CD8-positive, alpha-beta memory T cell (primary cell): ENCODE results near the gene GPR108. TPM values are rescaled to one million over a fixed set of nuclear protein-coding genes. Genes with fewer than 3 reads are reported as not detected.
"Not testable (repeated sequence)": the region's sequence is repeated elsewhere in the genome, so short reads cannot be mapped to it uniquely, and the experiment has no call there.

Experiments
- CTCF ChIA-PET: fragments of 350-600 bp; sonication (Branson Sonifier 250); formaldehyde crosslinking; loops from one replicate; lab custom pipeline; 2021; ENCODE audit warnings: antibody characterized with exemption; lab: Charles Lee
- POLR2A ChIA-PET: fragments of 350-600 bp; sonication (Branson Sonifier 250); formaldehyde crosslinking; loops from one replicate; lab custom pipeline; 2021; ENCODE audit warnings: antibody characterized with exemption; lab: Charles Lee
- DNase-seq, 5 donors: peaks; one replicate each; pipeline versions ENCODE4 v3.0.0 to v3.0.0-alpha.2; 2020 to 2022; ENCODE audit warnings: mixed read lengths in 1 of 5
- H3K27ac ChIP-seq: one replicate; pipeline ENCODE4 v1.7.0; 2013; ENCODE audit warnings: low read depth, mild to moderate bottlenecking, low read length, moderate library complexity
- H3K27me3 ChIP-seq: 2 replicates; pipeline ENCODE4 v1.7.0; 2013; ENCODE audit warnings: low read length, mild to moderate bottlenecking; ENCODE audit not compliant: insufficient read depth, poor library complexity, severe bottlenecking
- H3K36me3 ChIP-seq: 2 replicates; pipeline ENCODE4 v1.7.0; 2013; ENCODE audit warnings: mild to moderate bottlenecking, low read length, moderate library complexity; ENCODE audit not compliant: insufficient read depth
- H3K4me1 ChIP-seq: 2 replicates; pipeline ENCODE4 v1.7.0; 2013; ENCODE audit warnings: mild to moderate bottlenecking, low read length, moderate library complexity; ENCODE audit not compliant: insufficient read depth
- H3K4me3 ChIP-seq: 2 replicates; pipeline ENCODE4 v1.7.0; 2013; ENCODE audit warnings: mild to moderate bottlenecking, low read length
- H3K9me3 ChIP-seq: 2 replicates; pipeline ENCODE4 v1.7.0; 2013; ENCODE audit warnings: mild to moderate bottlenecking, low read length
- H3K27ac Mint-ChIP-seq, 8 donors: one replicate each; pipeline ENCODE4 v1.8.0; 2020 to 2021; ENCODE audit warnings: mixed read lengths in 8 of 8, mild to moderate bottlenecking in 6 of 8, inconsistent platforms in 3 of 8, moderate library complexity in 3 of 8
- H3K27me3 Mint-ChIP-seq, 2 donors: one replicate each; pipeline ENCODE4 v1.8.0; 2020 to 2021; ENCODE audit warnings: mixed read lengths in 2 of 2, mild to moderate bottlenecking in 1 of 2, moderate library complexity in 1 of 2
- H3K36me3 Mint-ChIP-seq, 3 donors: one replicate each; pipeline ENCODE4 v1.8.0; 2020 to 2021; ENCODE audit warnings: mixed read lengths in 3 of 3, inconsistent platforms in 1 of 3, mild to moderate bottlenecking in 1 of 3
- H3K4me1 Mint-ChIP-seq, 3 donors: one replicate each; pipeline ENCODE4 v1.8.0; 2020 to 2021; ENCODE audit warnings: mixed read lengths in 3 of 3, inconsistent platforms in 1 of 3, mild to moderate bottlenecking in 1 of 3
- H3K4me3 Mint-ChIP-seq, 7 donors: one replicate each; pipeline ENCODE4 v1.8.0; 2020 to 2021; ENCODE audit warnings: mixed read lengths in 7 of 7, mild to moderate bottlenecking in 6 of 7, moderate library complexity in 4 of 7, inconsistent platforms in 2 of 7
- H3K9me3 Mint-ChIP-seq, 5 donors: one replicate each; pipeline ENCODE4 v1.8.0; 2020 to 2022; ENCODE audit warnings: mixed read lengths in 5 of 5, mild to moderate bottlenecking in 3 of 5, moderate library complexity in 2 of 5, inconsistent platforms in 1 of 5
- polyA plus RNA-seq: library from polyadenylated mRNA; unstranded; fragments of 300-500 nt; fragmentation: Illumina TruSeq; gene quantifications from one replicate; pipeline ENCODE4 v1.2.3, GENCODE V29; 2021
- total RNA-seq, 2 experiments: library from RNA; stranded (reverse); gene quantifications; one replicate each; pipeline ENCODE4 v1.2.3, GENCODE V29; 2021

Gene GPR108
- total and polyA plus RNA-seq, 3 experiments from 2014 or later = 72.0 to 108 (median 74.0) TPM

DNA sequence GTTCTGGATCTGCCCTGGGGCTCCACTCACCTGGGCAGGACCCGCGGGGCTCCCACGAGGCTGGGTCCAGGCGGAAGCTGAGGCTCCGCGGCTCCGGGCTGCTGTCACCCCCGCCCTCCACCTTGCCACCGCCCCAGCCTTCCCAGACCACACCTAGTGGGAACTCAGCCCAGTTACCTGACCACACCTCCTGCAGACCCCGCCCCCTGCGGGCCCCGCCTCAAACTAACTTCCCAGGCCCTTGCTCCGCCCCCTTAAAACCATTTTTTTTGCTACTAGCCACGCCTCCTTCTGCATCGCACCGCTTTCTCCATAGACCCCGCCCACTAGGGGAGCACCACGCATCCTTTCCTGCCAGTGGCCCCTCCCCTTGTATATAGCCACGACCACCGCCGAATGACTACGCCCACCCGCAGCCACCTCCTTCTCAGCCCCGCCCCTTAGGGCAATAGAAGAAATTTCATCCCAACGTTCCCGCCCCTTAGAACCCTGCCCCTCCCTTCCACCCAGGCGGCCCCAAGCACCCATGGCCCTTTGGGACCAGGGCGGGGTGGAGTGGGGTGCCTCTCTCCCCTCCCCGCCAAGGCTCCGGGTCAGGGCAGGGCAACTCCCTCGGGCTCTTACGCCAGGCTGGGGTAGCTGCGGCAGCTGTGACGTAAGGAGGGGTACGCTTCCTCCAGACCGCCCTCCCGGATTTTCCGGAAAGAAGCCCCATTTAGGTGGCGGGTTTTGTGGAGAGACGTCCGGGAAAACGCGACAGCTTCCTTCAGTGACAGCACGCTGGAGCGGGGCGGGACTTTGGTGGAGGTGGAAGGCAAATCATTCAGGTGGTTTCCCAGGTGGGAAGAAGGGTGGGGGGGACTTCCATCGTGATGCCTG lies 30.2 kb upstream of the GPR108 start, which contains the start of gene SH2D3A:
SH2D3A (minus strand) TSS at position 79 of the 879 bp plus-strand sequence. CDS start 3,687 bp downstream, outside the sequence.
- H3K9me3 Mint-ChIP-seq = no peaks in the 10 kb centered on the region
- peak within 1 kb of the TSS; percentile 84 for H3K27ac ChIP-seq
- peak; percentile 89 to 97 (median 95) for DNase-seq
- H3K9me3 ChIP-seq = no peaks in the 10 kb centered on the region
- POLR2A ChIA-PET = interaction anchor here (1.3 kb wide), 2 partner anchors 33 kb away, joined by 3 read pairs; no protein-coding TSS in a partner anchor
- H3K27ac Mint-ChIP-seq = peak within 1 kb of the TSS; percentile 88 to 100 (median 98)
- H3K27me3 Mint-ChIP-seq = no peaks in the 10 kb centered on the region
- H3K4me3 ChIP-seq = peak within 1 kb of the TSS; percentile 74
- H3K4me3 Mint-ChIP-seq = peak within 1 kb of the TSS; percentile 87 to 95 (median 91)
- H3K36me3 Mint-ChIP-seq = peaks cover 0 to 20% (median 0%) of the 10 kb centered on the region in 3 donors
- H3K36me3 ChIP-seq = no peaks in the 10 kb centered on the region
- peaks cover 40 to 55% (median 47%) of the 10 kb centered on the region in 3 donors for H3K4me1 Mint-ChIP-seq
- H3K4me1 ChIP-seq = peaks cover 53% of the 10 kb centered on the region
- CTCF ChIA-PET = interaction anchor here (1.1 to 1.5 kb wide), 3 partner anchors 9 to 96 kb away, joined by 3 to 5 read pairs (median 4); no protein-coding TSS in a partner anchor
- no peaks in the 10 kb centered on the region for H3K27me3 ChIP-seq

DNA sequence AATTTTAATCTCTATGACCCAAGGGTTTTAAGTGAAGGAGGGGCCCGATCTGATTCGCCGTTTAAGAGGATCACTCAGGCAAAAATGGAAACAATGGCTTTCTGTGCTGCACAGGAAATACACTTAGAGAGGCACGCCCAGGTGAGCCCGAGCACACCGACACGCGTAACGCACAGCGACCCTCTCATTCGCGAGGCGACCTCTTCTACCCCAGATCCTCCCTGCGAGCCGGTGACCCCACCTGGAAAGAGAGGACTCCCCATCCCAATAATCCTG lies 29.6 kb upstream of the GPR108 start:
- no peaks in the 10 kb centered on the region for H3K9me3 Mint-ChIP-seq
- POLR2A ChIA-PET = interaction anchor here (1.3 kb wide), 1 partner anchor 34 kb away, joined by 3 read pairs; no protein-coding TSS in a partner anchor
- H3K27ac ChIP-seq = peak overlapping the region; percentile 84
- H3K27me3 Mint-ChIP-seq = no peaks in the 10 kb centered on the region
- CTCF ChIA-PET = interaction anchor here (1.1 kb wide), 1 partner anchor 10 kb away, joined by 3 read pairs; no protein-coding TSS in a partner anchor
- H3K27ac Mint-ChIP-seq = peak overlapping the region; percentile 88 to 100 (median 98)
- peaks cover 48% of the 10 kb centered on the region for H3K4me1 ChIP-seq
- no peaks in the 10 kb centered on the region for H3K27me3 ChIP-seq
- peak in 1 of 5 donors; percentile 53 for DNase-seq
- H3K4me1 Mint-ChIP-seq = peaks cover 35 to 50% (median 42%) of the 10 kb centered on the region in 3 donors
- H3K36me3 Mint-ChIP-seq = peaks cover 0 to 20% (median 0%) of the 10 kb centered on the region in 3 donors
- peak overlapping the region; percentile 87 to 95 (median 91) for H3K4me3 Mint-ChIP-seq
- H3K36me3 ChIP-seq = no peaks in the 10 kb centered on the region
- peak overlapping the region; percentile 74 for H3K4me3 ChIP-seq
- H3K9me3 ChIP-seq = no peaks in the 10 kb centered on the region

DNA sequence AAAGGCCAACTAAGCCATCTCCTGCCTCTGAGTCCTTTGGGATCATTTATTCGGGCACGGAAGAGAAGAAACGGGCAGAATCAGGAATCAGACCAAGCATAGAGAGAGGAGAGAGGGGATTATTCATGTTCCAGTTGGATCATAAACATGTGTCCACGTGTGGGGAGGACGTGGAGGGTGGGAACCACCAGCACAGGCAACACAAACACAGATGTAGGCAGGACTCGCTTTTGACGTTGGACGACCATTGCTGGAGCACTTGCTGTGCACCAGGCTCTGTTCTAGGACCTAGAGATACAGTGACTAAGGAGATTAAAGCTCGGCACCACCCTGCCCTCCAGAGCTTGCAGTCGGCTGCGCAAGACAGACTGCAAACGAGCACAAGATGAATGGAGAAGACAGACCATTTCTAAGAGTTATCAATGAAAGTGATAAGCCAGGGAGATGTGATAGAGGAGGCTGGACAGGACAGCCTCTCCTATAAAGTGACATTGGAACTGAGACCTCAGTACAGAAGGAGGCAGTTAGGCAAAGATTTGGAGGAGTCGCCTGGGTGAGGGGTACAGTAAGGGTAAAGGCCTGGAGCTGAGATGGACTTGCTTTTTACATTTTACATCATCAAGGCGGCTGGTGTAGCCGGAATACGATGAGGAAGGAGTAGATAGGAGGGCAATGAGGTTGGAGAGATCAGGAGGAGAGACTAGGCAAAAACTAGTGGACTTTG lies 29.1 kb upstream of the GPR108 start:
- POLR2A ChIA-PET = interaction anchor here (0.8 to 1.3 kb wide), 2 partner anchors 34 to 111 kb away, joined by 3 to 8 read pairs; no protein-coding TSS in a partner anchor

DNA sequence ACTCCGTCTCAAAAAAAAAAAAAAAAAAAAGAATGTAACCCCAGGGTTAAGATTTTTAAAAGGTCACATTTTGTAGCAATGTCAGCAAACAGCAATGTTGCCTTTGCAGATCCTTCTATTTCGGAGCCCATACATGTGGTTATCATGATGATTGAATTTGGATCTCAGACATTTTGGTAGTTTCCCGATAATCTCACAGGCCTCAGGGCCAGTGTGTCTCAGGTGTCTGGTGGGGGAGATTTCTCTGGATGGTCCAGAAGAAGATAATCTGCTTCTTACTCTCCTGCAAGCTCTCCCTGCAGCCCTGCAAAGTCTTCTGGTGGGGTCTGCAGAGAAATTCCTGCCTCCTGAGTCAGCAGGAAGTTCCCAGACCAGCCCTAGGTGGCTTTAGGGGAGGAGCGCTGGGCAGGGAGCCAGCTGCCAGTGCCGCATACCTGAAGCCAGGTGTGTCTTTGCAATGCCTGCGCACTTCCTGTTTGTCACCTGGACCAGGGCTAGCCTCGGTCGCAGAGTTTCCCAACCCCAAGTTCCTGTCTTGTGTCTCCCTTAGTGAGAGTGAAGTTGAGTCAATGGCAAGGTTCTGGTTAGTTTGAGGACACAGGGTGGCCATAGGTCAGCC lies 28.5 kb upstream of the GPR108 start:
- H3K4me3 ChIP-seq = peak overlapping the region; percentile 74
- peak in 1 of 5 donors; percentile 41 for DNase-seq
- POLR2A ChIA-PET = interaction anchor here (0.7 to 1.3 kb wide), 3 partner anchors 35 to 249 kb away, joined by 3 to 8 read pairs (median 5); no protein-coding TSS in a partner anchor

More for the DNA sequence above, 29.1 kb upstream of the GPR108 start:
- peak overlapping the region; percentile 84 for H3K27ac ChIP-seq
- no peak for DNase-seq
- H3K27me3 Mint-ChIP-seq = no peaks in the 10 kb centered on the region
- H3K4me1 Mint-ChIP-seq = peaks cover 31 to 45% (median 38%) of the 10 kb centered on the region in 3 donors
- H3K27me3 ChIP-seq = no peaks in the 10 kb centered on the region
- CTCF ChIA-PET = no interaction called here
- peaks cover 1% of the 10 kb centered on the region for H3K36me3 ChIP-seq
- H3K36me3 Mint-ChIP-seq = peaks cover 0 to 24% (median 0%) of the 10 kb centered on the region in 3 donors
- no peaks in the 10 kb centered on the region for H3K9me3 ChIP-seq
- peak overlapping the region; percentile 74 for H3K4me3 ChIP-seq
- H3K4me1 ChIP-seq = peaks cover 46% of the 10 kb centered on the region
- H3K4me3 Mint-ChIP-seq = peak overlapping the region; percentile 87 to 95 (median 91)
- H3K27ac Mint-ChIP-seq = peak overlapping the region; percentile 88 to 100 (median 98)
- H3K9me3 Mint-ChIP-seq = no peaks in the 10 kb centered on the region

DNA sequence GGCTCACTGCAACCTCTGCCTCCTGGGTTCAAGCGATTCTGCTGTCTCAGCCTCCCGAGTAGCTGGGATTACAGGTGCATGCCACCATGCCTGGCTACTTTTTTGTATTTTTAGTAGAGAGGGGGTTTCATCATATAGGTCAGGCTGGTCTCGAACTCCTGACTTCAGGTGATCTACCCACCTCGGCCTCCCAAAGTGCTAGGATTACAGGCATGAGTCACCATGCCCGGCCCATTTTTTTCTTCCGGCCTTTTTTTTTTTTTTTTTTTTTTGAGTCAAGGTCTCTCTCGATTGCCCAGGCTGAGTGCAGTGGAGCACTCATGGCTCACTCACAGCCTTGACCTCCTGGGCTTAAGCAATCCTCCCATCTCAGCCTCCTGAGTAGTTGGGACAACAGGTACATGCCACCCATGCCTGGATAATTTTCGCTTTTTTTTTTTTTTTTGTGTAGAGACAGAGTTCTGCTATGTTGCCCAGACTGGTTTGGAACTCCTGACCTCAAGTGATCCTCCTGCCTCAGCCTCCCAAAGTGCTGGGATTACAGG lies 24.9 kb upstream of the GPR108 start:
- Mint-ChIP-seq H3K36me3 (peaks cover 1 to 51% (median 4%) of the 10 kb centered on the region in 3 donors), H3K27ac (peak overlapping the region in 1 of 8 donors; percentile 79), H3K4me1 (peaks cover 22 to 38% (median 29%) of the 10 kb centered on the region in 3 donors)
- CTCF ChIA-PET = interaction anchor here (1.0 to 1.6 kb wide), 2 partner anchors 38 to 101 kb away, joined by 3 read pairs; no protein-coding TSS in a partner anchor
- H3K9me3 ChIP-seq, H3K9me3 Mint-ChIP-seq, H3K27ac ChIP-seq, H3K4me3 ChIP-seq, H3K27me3 Mint-ChIP-seq, H3K27me3 ChIP-seq, H3K4me3 Mint-ChIP-seq, DNase-seq, POLR2A ChIA-PET: not testable (repeated sequence)
- Histone ChIP-seq H3K36me3 (peaks cover 19% of the 10 kb centered on the region), H3K4me1 (peaks cover 30% of the 10 kb centered on the region)

More for the DNA sequence above, 28.5 kb upstream of the GPR108 start:
- peak overlapping the region; percentile 88 to 100 (median 98) for H3K27ac Mint-ChIP-seq
- H3K36me3 Mint-ChIP-seq = peaks cover 0 to 31% (median 0%) of the 10 kb centered on the region in 3 donors
- H3K27me3 ChIP-seq = no peaks in the 10 kb centered on the region
- H3K27me3 Mint-ChIP-seq = no peaks in the 10 kb centered on the region
- peaks cover 5% of the 10 kb centered on the region for H3K36me3 ChIP-seq
- peak overlapping the region; percentile 87 to 95 (median 91) for H3K4me3 Mint-ChIP-seq
- CTCF ChIA-PET = no interaction called here
- H3K4me1 ChIP-seq = peaks cover 46% of the 10 kb centered on the region
- H3K4me1 Mint-ChIP-seq = peaks cover 33 to 45% (median 43%) of the 10 kb centered on the region in 3 donors
- H3K9me3 Mint-ChIP-seq = no peaks in the 10 kb centered on the region
- H3K27ac ChIP-seq = peak overlapping the region; percentile 84
- no peaks in the 10 kb centered on the region for H3K9me3 ChIP-seq

DNA sequence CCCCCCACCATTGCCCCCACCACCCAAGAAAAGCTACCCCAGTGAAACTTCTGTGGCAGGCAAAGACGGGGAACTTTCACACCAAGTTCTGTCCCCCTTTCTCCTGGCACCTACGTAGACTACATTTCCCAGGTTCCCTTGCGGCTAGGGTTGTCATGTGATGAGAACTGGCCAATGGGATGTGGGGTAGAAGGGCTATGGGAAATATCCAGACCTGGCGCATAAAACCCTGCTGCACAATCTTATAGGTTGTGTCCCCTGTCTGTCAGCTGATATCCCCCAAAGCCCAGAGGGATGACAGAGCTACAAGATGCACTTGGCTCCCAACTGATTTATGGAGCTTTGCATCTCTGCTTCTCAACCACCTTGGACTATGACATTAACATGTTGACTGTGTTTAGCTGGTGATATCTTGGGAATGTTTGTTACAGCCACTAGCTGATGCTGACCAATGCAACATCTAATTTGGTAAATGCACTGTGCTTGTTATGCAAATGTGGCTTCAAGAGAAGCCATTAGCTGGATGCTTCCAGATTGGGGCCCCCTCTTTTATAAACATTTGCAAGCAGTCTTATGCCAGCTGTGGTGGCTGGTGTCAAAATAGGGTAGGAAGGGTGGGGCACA lies 23.8 kb upstream of the GPR108 start:
- H3K27me3 Mint-ChIP-seq = no peaks in the 10 kb centered on the region
- peaks cover 2 to 51% (median 4%) of the 10 kb centered on the region in 3 donors for H3K36me3 Mint-ChIP-seq
- no peak overlapping the region for H3K4me3 Mint-ChIP-seq
- H3K9me3 Mint-ChIP-seq = no peaks in the 10 kb centered on the region
- peaks cover 19% of the 10 kb centered on the region for H3K36me3 ChIP-seq
- H3K4me3 ChIP-seq = no peak overlapping the region
- no peak for DNase-seq
- H3K9me3 ChIP-seq = no peaks in the 10 kb centered on the region
- no peaks in the 10 kb centered on the region for H3K27me3 ChIP-seq
- H3K27ac Mint-ChIP-seq = peak overlapping the region in 2 of 8 donors; percentile 17 to 65
- H3K4me1 Mint-ChIP-seq = peaks cover 13 to 27% (median 17%) of the 10 kb centered on the region in 3 donors
- peaks cover 22% of the 10 kb centered on the region for H3K4me1 ChIP-seq
- ChIA-PET CTCF (interaction anchor here (0.9 to 1.6 kb wide), 4 partner anchors 9 to 102 kb away, joined by 3 to 4 read pairs (median 3); no protein-coding TSS in a partner anchor), POLR2A (no interaction called here)
- H3K27ac ChIP-seq = no peak overlapping the region
